Measurements from ENCODE around the gene MDN1. TPM values are rescaled to one million over a fixed set of nuclear protein-coding genes. Genes with fewer than 3 reads are reported as not detected.

MDN1 gene
- polyA plus RNA-seq, 1 of the 3 experiments (the other 2 are of a cell fraction), result 8.5 TPM

- no peaks in the 10 kb centered on the region for H3K9me3 ChIP-seq
- H3K9ac ChIP-seq, result no peak overlapping the region
- no peaks in the 10 kb centered on the region for H3K9me2 ChIP-seq
- CTCF ChIA-PET, result interaction anchor here (1.0 to 1.1 kb wide), 2 partner anchors 14 to 251 kb away, joined by 4 read pairs; no protein-coding TSS in a partner anchor
- DNase-seq, result no peak
- no peak overlapping the region for H3K4me2 ChIP-seq
- WGBS (ENCODE audit: low lambda C conversion rate), result 90% methylated on average over 6 of the region's 8 CpGs
- no peaks in the 10 kb centered on the region for H3F3A ChIP-seq (replicated peaks; ENCODE audit: insufficient read depth)
- H3K27me3 ChIP-seq (ENCODE audit: insufficient read depth), result no peaks in the 10 kb centered on the region
- TF ChIP-seq RFX5 (IDR thresholded peaks at IDR 0.05; ENCODE audit: low read length) (no peak), CTCF (IDR thresholded peaks at IDR 0.05) (no peak), SMC3 (IDR thresholded peaks at IDR 0.05; ENCODE audit: low read depth, low read length) (no peak), TCF12 (IDR thresholded peaks at IDR 0.05) (no peak), PBX3 (IDR thresholded peaks at IDR 0.05) (no peak), NFIC (IDR thresholded peaks at IDR 0.05; ENCODE audit: borderline replicate concordance) (no peak), FOXM1 (IDR thresholded peaks at IDR 0.05; ENCODE audit: low read depth) (no peak), POLR2AphosphoS5 (IDR thresholded peaks at IDR 0.05; ENCODE audit: low read depth, low read length) (no peak), IRF3 (IDR thresholded peaks at IDR 0.05; ENCODE audit: low read depth, low read length) (no peak)
- no peaks in the 10 kb centered on the region for H4K20me1 ChIP-seq (ENCODE audit: insufficient read depth)
- H3K27ac ChIP-seq (ENCODE audit: low read depth in 2 of 2, low read length in 1 of 2), result no peak overlapping the region
- no peak overlapping the region for H2AFZ ChIP-seq (ENCODE audit: low read depth)
- no peak overlapping the region for H3K4me3 ChIP-seq (ENCODE audit: low read depth in 2 of 2, low read length in 1 of 2)
- H3K4me1 ChIP-seq (ENCODE audit: control insufficient read depth in 1 of 2, insufficient read depth in 2 of 2, low read depth in 1 of 2, low read length in 1 of 2), result no peaks in the 10 kb centered on the region; a peak in 1 of 4 replicates
- H3K36me3 ChIP-seq (replicated peaks in 1 of 2; ENCODE audit: control insufficient read depth in 1 of 2, insufficient read depth in 2 of 2, low read length in 1 of 2), result peaks cover 0 to 2% of the 10 kb centered on the region in 2 experiments
- POLR2A ChIA-PET, result no interaction called here
- H3K79me2 ChIP-seq (ENCODE audit: insufficient read depth), result no peaks in the 10 kb centered on the region
These were observed 195.8 kb downstream of the MDN1 start for GRCh38 chr6:89623749-89624148.

GRCh38 chr6:89619567-89619966 lies 200.0 kb downstream of the MDN1 start:
- Histone ChIP-seq H4K20me1 (ENCODE audit: insufficient read depth) (no peaks in the 10 kb centered on the region), H3K4me1 (ENCODE audit: control insufficient read depth in 1 of 2, insufficient read depth in 2 of 2, low read depth in 1 of 2, low read length in 1 of 2) (no peaks in the 10 kb centered on the region; a peak in 1 of 4 replicates), H3F3A (replicated peaks; ENCODE audit: insufficient read depth) (no peaks in the 10 kb centered on the region), H3K27ac (ENCODE audit: low read depth in 2 of 2, low read length in 1 of 2) (no peak overlapping the region), H3K79me2 (ENCODE audit: insufficient read depth) (no peaks in the 10 kb centered on the region), H3K36me3 (replicated peaks in 1 of 2; ENCODE audit: control insufficient read depth in 1 of 2, insufficient read depth in 2 of 2, low read length in 1 of 2) (no peaks in the 10 kb centered on the region), H3K9me3 (no peaks in the 10 kb centered on the region), H3K9me2 (no peaks in the 10 kb centered on the region), H2AFZ (ENCODE audit: low read depth) (no peak overlapping the region), H3K27me3 (ENCODE audit: insufficient read depth) (no peaks in the 10 kb centered on the region), H3K4me3 (ENCODE audit: low read depth in 2 of 2, low read length in 1 of 2) (no peak overlapping the region), H3K4me2 (no peak overlapping the region), H3K9ac (no peak overlapping the region)
- CTCF ChIA-PET, result no interaction called here
- no peak for DNase-seq
- TF ChIP-seq GATA2 (CRISPR knock-in tag; IDR thresholded peaks at IDR 0.05) (no peak), POLR2AphosphoS5 (IDR thresholded peaks at IDR 0.05; ENCODE audit: low read depth, low read length) (no peak)
- WGBS (ENCODE audit: low lambda C conversion rate), result 92% methylated on average over 6 of the region's 6 CpGs
- POLR2A ChIA-PET, result no interaction called here

Measured in SK-N-SH (cell line).